Measurements from ENCODE around the gene PHACTR1.

DNA sequence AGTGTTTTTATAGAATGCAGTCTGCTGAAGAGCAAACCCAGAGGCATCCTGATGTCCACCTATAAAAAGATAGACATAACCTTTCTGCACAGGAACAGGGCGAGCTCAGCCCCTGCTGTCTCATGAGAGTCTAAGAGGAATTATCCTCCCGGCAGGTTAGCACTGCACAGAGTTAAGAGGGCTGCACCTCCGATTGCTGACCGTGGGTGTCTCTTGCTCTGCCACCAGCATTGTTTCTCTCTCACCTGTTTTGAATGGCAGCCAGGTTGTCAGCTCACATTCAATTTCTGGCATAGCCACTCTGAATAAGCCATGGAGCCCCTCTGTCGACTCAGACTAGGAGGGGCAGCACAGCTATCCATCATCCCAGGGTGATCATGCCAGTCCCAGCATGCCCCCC is 211.2 kb downstream of the PHACTR1 start:
- no peak for TF ChIP-seq EP300 (IDR thresholded peaks at IDR 0.05)
- TF ChIP-seq CTCF (IDR thresholded peaks at IDR 0.05) = no peak

All from stomach (tissue), 4 donors.